ENCODE results near the gene PIGU. TPM values are rescaled to one million over a fixed set of nuclear protein-coding genes. Genes with fewer than 3 reads are reported as not detected.

Gene PIGU
- total RNA-seq, 1 experiment from 2014 or later: 32.8 TPM

DNA sequence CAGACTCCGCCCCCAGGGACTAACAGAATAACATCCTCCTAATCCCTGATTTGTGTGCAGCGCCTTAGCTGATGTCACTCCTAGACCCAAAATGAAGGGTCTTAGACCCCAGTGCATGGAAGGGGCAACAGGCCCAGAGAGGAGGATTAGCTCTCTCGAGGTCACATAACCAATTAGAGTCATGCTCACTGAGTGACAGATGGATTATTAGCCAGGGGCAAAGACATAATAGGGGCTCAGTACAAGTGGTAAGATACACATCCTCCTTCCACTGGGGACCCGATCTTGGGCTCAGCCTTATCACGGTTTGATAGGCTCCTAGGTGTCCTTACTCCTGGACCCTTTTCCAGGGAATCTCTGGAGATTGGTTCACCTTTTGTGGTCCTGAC is 28.1 kb upstream of the PIGU start:
- H3K4ac ChIP-seq (ENCODE audit: low read depth, low read length): no peak overlapping the region
- H2BK12ac ChIP-seq (ENCODE audit: insufficient read length, low read depth, low read length): no peak overlapping the region
- Mint-ChIP-seq H3K36me3 (ENCODE audit: insufficient read depth in 1 of 3, low read depth in 3 of 3) (no peaks in the 10 kb centered on the region), H3K4me1 (peaks cover 25 to 30% of the 10 kb centered on the region in 2 experiments), H3K27ac (peak overlapping the region in 2 of 3 experiments; percentile 93 to 96; a peak in 4 of 7 replicates), H3K4me3 (peak overlapping the region; percentile 86 to 91), H3K9me3 (no peaks in the 10 kb centered on the region), H3K27me3 (ENCODE audit: low read depth) (peaks cover 58% of the 10 kb centered on the region)
- no peak overlapping the region for H3K23ac ChIP-seq (ENCODE audit: insufficient read length, low read depth, low read length)
- no peak overlapping the region for H3K56ac ChIP-seq (ENCODE audit: insufficient read length, low read depth, low read length)
- H3K9ac ChIP-seq (ENCODE audit: extremely low read depth, insufficient read length, low read length): no peak overlapping the region
- H2BK20ac ChIP-seq (ENCODE audit: low read depth, low read length, poor library complexity, severe bottlenecking): no peak overlapping the region
- H3K9me3 ChIP-seq (ENCODE audit: control insufficient read depth, low read depth, low read length): no peaks in the 10 kb centered on the region
- no peak overlapping the region for H2BK5ac ChIP-seq (ENCODE audit: insufficient read length, low read length)
- no peak overlapping the region for H4K8ac ChIP-seq (replicated peaks; ENCODE audit: insufficient read length, low read depth, low read length)
- H3K4me1 ChIP-seq (ENCODE audit: insufficient read depth, low read length): no peaks in the 10 kb centered on the region
- no peak overlapping the region for H3K14ac ChIP-seq (ENCODE audit: insufficient read depth, low read length)
- H3K23me2 ChIP-seq (ENCODE audit: insufficient read length, low read depth, low read length, poor library complexity, severe bottlenecking): peaks cover 22% of the 10 kb centered on the region
- no peaks in the 10 kb centered on the region for H4K20me1 ChIP-seq (ENCODE audit: control insufficient read depth, insufficient read depth, insufficient read length)
- WGBS (ENCODE audit: extremely low coverage, insufficient read length, low lambda C conversion rate): no CpG with 5 or more reads among the region's 5 CpGs
- H3K27me3 ChIP-seq (ENCODE audit: insufficient read depth, low read length): peaks cover 6% of the 10 kb centered on the region; the same call in 1 of the 2 replicates
- no peak overlapping the region for H3K18ac ChIP-seq (ENCODE audit: insufficient read length, low read depth, low read length)
- no peak overlapping the region for H3K27ac ChIP-seq (ENCODE audit: insufficient read length, low read depth, low read length)
- no peak overlapping the region for H2AFZ ChIP-seq (ENCODE audit: low read length)
- H3K79me1 ChIP-seq (ENCODE audit: insufficient read depth, low read depth, low read length, poor library complexity, severe bottlenecking): no peaks in the 10 kb centered on the region
- H2AK5ac ChIP-seq (ENCODE audit: insufficient read length, low read length): no peak overlapping the region
- H3T11ph ChIP-seq (ENCODE audit: low read length): no peak overlapping the region
- TF ChIP-seq, protein P1, sequence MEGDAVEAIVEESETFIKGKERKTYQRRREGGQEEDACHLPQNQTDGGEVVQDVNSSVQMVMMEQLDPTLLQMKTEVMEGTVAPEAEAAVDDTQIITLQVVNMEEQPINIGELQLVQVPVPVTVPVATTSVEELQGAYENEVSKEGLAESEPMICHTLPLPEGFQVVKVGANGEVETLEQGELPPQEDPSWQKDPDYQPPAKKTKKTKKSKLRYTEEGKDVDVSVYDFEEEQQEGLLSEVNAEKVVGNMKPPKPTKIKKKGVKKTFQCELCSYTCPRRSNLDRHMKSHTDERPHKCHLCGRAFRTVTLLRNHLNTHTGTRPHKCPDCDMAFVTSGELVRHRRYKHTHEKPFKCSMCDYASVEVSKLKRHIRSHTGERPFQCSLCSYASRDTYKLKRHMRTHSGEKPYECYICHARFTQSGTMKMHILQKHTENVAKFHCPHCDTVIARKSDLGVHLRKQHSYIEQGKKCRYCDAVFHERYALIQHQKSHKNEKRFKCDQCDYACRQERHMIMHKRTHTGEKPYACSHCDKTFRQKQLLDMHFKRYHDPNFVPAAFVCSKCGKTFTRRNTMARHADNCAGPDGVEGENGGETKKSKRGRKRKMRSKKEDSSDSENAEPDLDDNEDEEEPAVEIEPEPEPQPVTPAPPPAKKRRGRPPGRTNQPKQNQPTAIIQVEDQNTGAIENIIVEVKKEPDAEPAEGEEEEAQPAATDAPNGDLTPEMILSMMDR (conservative IDR thresholded peaks at IDR 0.05): no peak
- H3K4me2 ChIP-seq (ENCODE audit: insufficient read depth, insufficient read length, low read length): peak overlapping the region; percentile 35
- H3K79me2 ChIP-seq (ENCODE audit: insufficient read depth, low read length): no peaks in the 10 kb centered on the region
- no peak overlapping the region for H2BK15ac ChIP-seq (ENCODE audit: low read depth, low read length)
- H4K5ac ChIP-seq (ENCODE audit: insufficient read length, low read depth, low read length): no peak overlapping the region
- no peak for DNase-seq
- no peak overlapping the region for H2BK120ac ChIP-seq (ENCODE audit: low read depth, low read length, poor library complexity, severe bottlenecking)
- H4K91ac ChIP-seq (ENCODE audit: insufficient read length, low read depth, low read length): no peak overlapping the region
